Activated CD4-positive, alpha-beta T cell treated with anti-CD3 and anti-CD28 coated beads, Interleukin-2, amount 50 U/mL, for 4 hours (primary cell): ENCODE data around the gene ALDH1A3.

Source experiments
- DNase-seq, 2 experiments: peaks; one replicate each; pipeline ENCODE4 v3.0.0-alpha.2; 2020

Gene ALDH1A3

GRCh38 chr15:100885116-100885515 lies 5.5 kb downstream of the ALDH1A3 start:
- DNase-seq: no peak

GRCh38 chr15:100885811-100886210 lies 6.2 kb downstream of the ALDH1A3 start:
- no peak for DNase-seq

- DNase-seq: no peak
These were observed 7.7 kb downstream of the ALDH1A3 start for GRCh38 chr15:100887211-100887913.

- no peak for DNase-seq
These were observed 9.9 kb downstream of the ALDH1A3 start for GRCh38 chr15:100889385-100890050.

GRCh38 chr15:100890051-100890720 lies 10.6 kb downstream of the ALDH1A3 start:
- no peak for DNase-seq

- DNase-seq: no peak
These were observed 11.2 kb downstream of the ALDH1A3 start for GRCh38 chr15:100890850-100891249.

- DNase-seq: no peak
These were observed 11.8 kb downstream of the ALDH1A3 start for GRCh38 chr15:100891307-100892012.

GRCh38 chr15:100892013-100892355 lies 12.4 kb downstream of the ALDH1A3 start:
- no peak for DNase-seq

GRCh38 chr15:100893261-100893963 lies 13.8 kb downstream of the ALDH1A3 start:
- no peak for DNase-seq

- no peak for DNase-seq
These were observed 14.3 kb downstream of the ALDH1A3 start for GRCh38 chr15:100893964-100894295.

GRCh38 chr15:100895721-100896120 lies 16.1 kb downstream of the ALDH1A3 start:
- DNase-seq: no peak

- DNase-seq: no peak
These were observed 17.9 kb downstream of the ALDH1A3 start for GRCh38 chr15:100897221-100898151.

GRCh38 chr15:100898152-100898490 lies 18.5 kb downstream of the ALDH1A3 start:
- no peak for DNase-seq

GRCh38 chr15:100898661-100899462 lies 19.2 kb downstream of the ALDH1A3 start:
- DNase-seq: no peak

GRCh38 chr15:100899601-100900000 lies 20.0 kb downstream of the ALDH1A3 start:
- DNase-seq: no peak

GRCh38 chr15:100900136-100900794 lies 20.6 kb downstream of the ALDH1A3 start:
- no peak for DNase-seq

- no peak for DNase-seq
These were observed 21.2 kb downstream of the ALDH1A3 start for GRCh38 chr15:100900795-100901169.

- DNase-seq: no peak
These were observed 21.7 kb downstream of the ALDH1A3 start for GRCh38 chr15:100901296-100901695.

GRCh38 chr15:100901702-100902435 lies 22.2 kb downstream of the ALDH1A3 start:
- no peak for DNase-seq
